Measurements from ENCODE around the gene SERINC2.

SERINC2 gene

DNA sequence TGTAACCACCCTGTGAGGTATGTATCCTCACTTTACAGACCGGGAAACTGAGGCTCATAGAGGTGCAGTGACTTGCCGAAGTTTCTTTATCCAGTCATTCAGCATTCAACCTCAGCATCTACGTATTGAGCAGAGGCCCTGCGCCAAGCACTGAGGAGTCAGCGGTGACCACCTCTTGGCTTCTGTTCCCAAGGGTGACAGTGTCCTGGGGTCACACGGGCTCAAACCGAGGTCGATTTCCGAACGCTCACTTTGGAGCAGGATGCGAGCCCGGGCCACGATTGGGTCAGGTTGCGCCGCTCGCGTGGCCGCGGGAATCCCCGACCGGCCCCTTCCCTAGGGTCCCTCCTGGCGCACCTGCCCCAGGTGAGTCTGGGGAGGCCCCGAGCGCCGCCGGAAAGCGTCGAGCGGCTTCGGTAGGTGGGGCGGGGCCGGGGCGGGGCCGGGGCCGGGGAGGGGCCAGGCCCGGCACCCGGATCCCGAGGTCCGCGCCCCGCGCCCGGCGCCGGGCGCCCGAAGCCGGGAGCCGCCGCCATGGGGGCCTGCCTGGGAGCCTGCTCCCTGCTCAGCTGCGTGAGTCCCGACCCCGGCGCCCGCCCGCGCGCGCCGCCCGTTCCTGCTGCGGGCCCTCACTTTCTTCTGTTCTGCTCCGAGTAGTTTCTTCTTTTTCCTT, at the start of gene SERINC2:
TSS of gene SERINC2 (plus strand) at position 482 of the 673 bp plus-strand sequence. CDS start at position 535, 53 bp downstream.
- peak; percentile 6; the same call in 1 of the 2 replicates for TF ChIP-seq TCF12 (IDR thresholded peaks at IDR 0.05; ENCODE audit: low read depth)
- TF ChIP-seq NFIC (IDR thresholded peaks at IDR 0.05), result no peak
- 0 out of 2 replicates have a peak, but pooled peaks have one; percentile 52 for TF ChIP-seq ZBTB7A (IDR thresholded peaks at IDR 0.05; ENCODE audit: low read depth)
- no peak for TF ChIP-seq CREB1 (IDR thresholded peaks at IDR 0.05; ENCODE audit: low read depth)
- TF ChIP-seq RAD21 (IDR thresholded peaks at IDR 0.05; ENCODE audit: low read depth), result no peak
- 0 out of 2 replicates have a peak, but pooled peaks have one; percentile 27 for TF ChIP-seq YY1 (IDR thresholded peaks at IDR 0.05; ENCODE audit: low read depth)

DNA sequence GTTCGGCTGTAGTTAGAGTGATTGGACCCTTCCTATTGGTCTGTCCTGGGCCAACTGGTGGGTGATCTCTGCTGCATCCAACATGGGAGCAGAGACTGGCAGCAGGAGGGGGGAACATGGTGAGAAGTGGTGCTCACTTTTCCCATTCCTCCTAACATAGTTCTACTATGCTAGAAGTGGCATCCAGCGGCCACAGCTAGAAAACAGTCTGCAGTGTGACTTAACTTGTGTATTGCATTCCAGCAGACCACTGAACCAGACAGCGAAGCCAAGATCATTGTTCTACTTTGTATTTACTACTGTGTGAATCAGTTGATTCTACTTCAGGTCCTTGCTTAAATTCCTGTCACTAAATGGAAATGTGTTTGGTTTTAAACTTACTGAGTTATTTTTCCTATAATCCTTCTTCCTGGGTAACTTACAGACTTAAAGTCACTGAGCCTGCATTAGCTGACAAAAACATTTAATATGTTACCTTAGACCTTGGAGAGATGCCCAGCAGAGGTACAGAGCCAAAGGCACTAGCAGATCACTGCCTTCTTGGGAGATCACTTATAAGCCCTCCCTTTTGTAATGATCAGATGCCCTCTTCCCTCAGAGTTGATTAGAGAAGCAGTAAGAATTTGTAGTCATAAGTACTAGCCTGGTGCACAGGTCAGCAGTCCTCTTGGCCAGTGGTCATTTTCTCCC, 48.3 kb upstream of the SERINC2 start:
- TF ChIP-seq YY1 (IDR thresholded peaks at IDR 0.05; ENCODE audit: low read depth) (no peak), RAD21 (IDR thresholded peaks at IDR 0.05; ENCODE audit: low read depth) (peak; percentile 21; the same call in 1 of the 2 replicates), EGR1 (IDR thresholded peaks at IDR 0.05) (no peak), TCF12 (IDR thresholded peaks at IDR 0.05; ENCODE audit: low read depth) (peak; percentile 26), TEAD4 (IDR thresholded peaks at IDR 0.05) (peak; percentile 94), NFIC (IDR thresholded peaks at IDR 0.05) (peak; percentile 49; the same call in 1 of the 2 replicates), ZBTB7A (IDR thresholded peaks at IDR 0.05; ENCODE audit: low read depth) (no peak; the same call in 1 of the 2 replicates), CEBPB (IDR thresholded peaks at IDR 0.05) (peak; percentile 24; the same call in 1 of the 2 replicates), EP300 (IDR thresholded peaks at IDR 0.05; ENCODE audit: borderline replicate concordance) (peak; percentile 48; the same call in 1 of the 2 replicates), CREB1 (IDR thresholded peaks at IDR 0.05; ENCODE audit: low read depth) (no peak), FOXM1 (IDR thresholded peaks at IDR 0.05; ENCODE audit: borderline replicate concordance, low read depth) (peak; percentile 37; the same call in 1 of the 2 replicates), TAF1 (IDR thresholded peaks at IDR 0.05; ENCODE audit: low read depth) (no peak)
- TF ChIP-seq, protein P1, sequence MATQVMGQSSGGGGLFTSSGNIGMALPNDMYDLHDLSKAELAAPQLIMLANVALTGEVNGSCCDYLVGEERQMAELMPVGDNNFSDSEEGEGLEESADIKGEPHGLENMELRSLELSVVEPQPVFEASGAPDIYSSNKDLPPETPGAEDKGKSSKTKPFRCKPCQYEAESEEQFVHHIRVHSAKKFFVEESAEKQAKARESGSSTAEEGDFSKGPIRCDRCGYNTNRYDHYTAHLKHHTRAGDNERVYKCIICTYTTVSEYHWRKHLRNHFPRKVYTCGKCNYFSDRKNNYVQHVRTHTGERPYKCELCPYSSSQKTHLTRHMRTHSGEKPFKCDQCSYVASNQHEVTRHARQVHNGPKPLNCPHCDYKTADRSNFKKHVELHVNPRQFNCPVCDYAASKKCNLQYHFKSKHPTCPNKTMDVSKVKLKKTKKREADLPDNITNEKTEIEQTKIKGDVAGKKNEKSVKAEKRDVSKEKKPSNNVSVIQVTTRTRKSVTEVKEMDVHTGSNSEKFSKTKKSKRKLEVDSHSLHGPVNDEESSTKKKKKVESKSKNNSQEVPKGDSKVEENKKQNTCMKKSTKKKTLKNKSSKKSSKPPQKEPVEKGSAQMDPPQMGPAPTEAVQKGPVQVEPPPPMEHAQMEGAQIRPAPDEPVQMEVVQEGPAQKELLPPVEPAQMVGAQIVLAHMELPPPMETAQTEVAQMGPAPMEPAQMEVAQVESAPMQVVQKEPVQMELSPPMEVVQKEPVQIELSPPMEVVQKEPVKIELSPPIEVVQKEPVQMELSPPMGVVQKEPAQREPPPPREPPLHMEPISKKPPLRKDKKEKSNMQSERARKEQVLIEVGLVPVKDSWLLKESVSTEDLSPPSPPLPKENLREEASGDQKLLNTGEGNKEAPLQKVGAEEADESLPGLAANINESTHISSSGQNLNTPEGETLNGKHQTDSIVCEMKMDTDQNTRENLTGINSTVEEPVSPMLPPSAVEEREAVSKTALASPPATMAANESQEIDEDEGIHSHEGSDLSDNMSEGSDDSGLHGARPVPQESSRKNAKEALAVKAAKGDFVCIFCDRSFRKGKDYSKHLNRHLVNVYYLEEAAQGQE (IDR thresholded peaks at IDR 0.05; ENCODE audit: low read depth), result no peak
- TF ChIP-seq, protein P2, sequence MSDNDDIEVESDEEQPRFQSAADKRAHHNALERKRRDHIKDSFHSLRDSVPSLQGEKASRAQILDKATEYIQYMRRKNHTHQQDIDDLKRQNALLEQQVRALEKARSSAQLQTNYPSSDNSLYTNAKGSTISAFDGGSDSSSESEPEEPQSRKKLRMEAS (IDR thresholded peaks at IDR 0.05), result peak; percentile 64
- TF ChIP-seq, protein P3, sequence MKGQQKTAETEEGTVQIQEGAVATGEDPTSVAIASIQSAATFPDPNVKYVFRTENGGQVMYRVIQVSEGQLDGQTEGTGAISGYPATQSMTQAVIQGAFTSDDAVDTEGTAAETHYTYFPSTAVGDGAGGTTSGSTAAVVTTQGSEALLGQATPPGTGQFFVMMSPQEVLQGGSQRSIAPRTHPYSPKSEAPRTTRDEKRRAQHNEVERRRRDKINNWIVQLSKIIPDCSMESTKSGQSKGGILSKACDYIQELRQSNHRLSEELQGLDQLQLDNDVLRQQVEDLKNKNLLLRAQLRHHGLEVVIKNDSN (IDR thresholded peaks at IDR 0.05), result 0 out of 2 replicates have a peak, but pooled peaks have one; percentile 14

DNA sequence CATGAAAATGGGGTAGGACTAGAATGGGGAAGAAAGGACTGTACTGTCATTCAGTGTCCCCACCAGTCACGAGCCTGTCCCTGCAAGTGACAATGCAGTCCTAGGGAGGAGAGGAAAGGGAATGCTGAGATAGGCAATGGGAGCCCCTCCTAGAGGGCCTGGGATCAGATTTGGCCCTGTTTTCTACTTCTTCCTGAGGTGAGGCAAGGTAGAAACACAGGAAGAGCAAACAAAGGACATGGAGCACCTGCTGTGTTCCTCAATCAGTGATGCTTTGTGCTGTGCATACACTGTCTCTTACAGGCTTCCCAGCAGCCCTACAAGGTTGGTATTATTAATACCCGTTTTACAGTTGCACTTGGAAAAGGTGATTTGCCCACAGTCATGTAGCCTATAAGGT, 46.2 kb upstream of the SERINC2 start:
- TF ChIP-seq CREB1 (IDR thresholded peaks at IDR 0.05; ENCODE audit: low read depth) (no peak), TCF12 (IDR thresholded peaks at IDR 0.05; ENCODE audit: low read depth) (no peak), EGR1 (IDR thresholded peaks at IDR 0.05) (no peak), NFIC (IDR thresholded peaks at IDR 0.05) (no peak), CEBPB (IDR thresholded peaks at IDR 0.05) (no peak), EP300 (IDR thresholded peaks at IDR 0.05; ENCODE audit: borderline replicate concordance) (no peak), YY1 (IDR thresholded peaks at IDR 0.05; ENCODE audit: low read depth) (no peak)
- TF ChIP-seq, protein P1 (IDR thresholded peaks at IDR 0.05; ENCODE audit: low read depth), result no peak

DNA sequence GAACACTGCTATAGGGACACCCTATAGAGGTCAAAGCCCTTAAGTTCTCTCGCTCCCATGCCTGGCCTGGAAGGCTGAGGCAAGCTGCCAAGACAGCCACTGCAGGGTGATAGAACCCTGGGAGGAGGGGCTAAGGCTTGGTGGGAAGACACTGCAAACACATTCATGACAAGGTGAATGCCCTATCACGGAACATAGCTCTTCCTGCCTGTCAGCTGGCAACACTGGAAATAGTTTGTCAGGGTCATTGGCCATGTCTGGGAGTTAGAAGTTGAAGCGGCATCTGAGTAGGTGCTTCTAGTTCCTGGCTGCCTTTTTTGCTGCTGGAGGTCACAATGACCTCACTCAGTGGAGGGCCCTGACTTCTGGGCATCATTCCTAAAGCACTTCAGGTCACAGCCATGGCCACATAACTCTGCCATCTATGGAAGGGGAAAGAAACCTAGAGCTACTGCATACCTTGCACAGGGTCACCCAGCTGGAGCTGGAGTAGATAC, 44.4 kb upstream of the SERINC2 start:
- TF ChIP-seq YY1 (IDR thresholded peaks at IDR 0.05; ENCODE audit: low read depth) (no peak), FOXM1 (IDR thresholded peaks at IDR 0.05; ENCODE audit: borderline replicate concordance, low read depth) (no peak), CEBPB (IDR thresholded peaks at IDR 0.05) (no peak), NFIC (IDR thresholded peaks at IDR 0.05) (peak; percentile 32), CREB1 (IDR thresholded peaks at IDR 0.05; ENCODE audit: low read depth) (no peak), EP300 (IDR thresholded peaks at IDR 0.05; ENCODE audit: borderline replicate concordance) (peak; percentile 13; the same call in 1 of the 2 replicates), TCF12 (IDR thresholded peaks at IDR 0.05; ENCODE audit: low read depth) (peak; percentile 26; the same call in 1 of the 2 replicates)
- TF ChIP-seq, protein P2 (IDR thresholded peaks at IDR 0.05), result 0 out of 2 replicates have a peak, but pooled peaks have one; percentile 12

DNA sequence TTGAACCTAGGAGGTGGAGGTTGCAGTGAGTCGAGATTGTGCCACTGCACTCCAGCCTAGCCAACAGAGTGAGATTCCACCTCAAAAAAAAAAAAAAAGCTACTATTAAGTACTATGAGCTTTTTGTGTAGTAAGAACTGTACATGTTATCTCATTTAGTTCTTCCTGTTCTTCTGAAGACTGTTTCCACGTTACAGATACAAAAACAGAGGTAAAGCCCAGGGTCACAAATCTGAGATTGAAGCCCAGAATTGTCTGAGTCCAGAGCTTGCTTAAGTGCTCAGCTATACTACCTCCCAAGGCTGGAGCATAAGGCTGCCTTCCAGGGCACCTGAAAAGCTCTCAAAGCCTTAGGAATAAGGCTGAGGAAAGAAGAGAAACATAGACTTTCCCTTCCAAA, 43.0 kb upstream of the SERINC2 start:
- TF ChIP-seq CEBPB (IDR thresholded peaks at IDR 0.05) (no peak), RAD21 (IDR thresholded peaks at IDR 0.05; ENCODE audit: low read depth) (no peak), TAF1 (IDR thresholded peaks at IDR 0.05; ENCODE audit: low read depth) (no peak), EP300 (IDR thresholded peaks at IDR 0.05; ENCODE audit: borderline replicate concordance) (no peak), TCF12 (IDR thresholded peaks at IDR 0.05; ENCODE audit: low read depth) (no peak), ZBTB7A (IDR thresholded peaks at IDR 0.05; ENCODE audit: low read depth) (no peak), TEAD4 (IDR thresholded peaks at IDR 0.05) (no peak), CREB1 (IDR thresholded peaks at IDR 0.05; ENCODE audit: low read depth) (no peak), FOXM1 (IDR thresholded peaks at IDR 0.05; ENCODE audit: borderline replicate concordance, low read depth) (no peak), YY1 (IDR thresholded peaks at IDR 0.05; ENCODE audit: low read depth) (no peak), NFIC (IDR thresholded peaks at IDR 0.05) (no peak)
- TF ChIP-seq, protein P3 (IDR thresholded peaks at IDR 0.05), result no peak
- TF ChIP-seq, protein P1 (IDR thresholded peaks at IDR 0.05; ENCODE audit: low read depth), result no peak
- TF ChIP-seq, protein P2 (IDR thresholded peaks at IDR 0.05), result no peak

Measured in Ishikawa (cell line).